GM10266 (cell line): ENCODE results near the gene NYNRIN.

Source experiments
- DNase-seq: peaks from one replicate; pipeline ENCODE4 v3.0.0; 2012; ENCODE audit errors: extremely low spot score
- CTCF ChIP-seq: IDR thresholded peaks from 2 replicates; pipeline ENCODE4 v1.5.1; 2012; ENCODE audit warnings: mild to moderate bottlenecking, low read depth; ENCODE audit not compliant: control insufficient read depth, insufficient read depth; ENCODE audit errors: missing control alignments

The NYNRIN gene

GRCh38 chr14:24430682-24431568, 32.1 kb downstream of the NYNRIN start:
- no peak for TF ChIP-seq CTCF
- DNase-seq = peak; percentile 81

- peak; percentile 90 for TF ChIP-seq CTCF
- DNase-seq = peak; percentile 91
These were observed 32.9 kb downstream of the NYNRIN start for GRCh38 chr14:24431569-24432258.

GRCh38 chr14:24432259-24433131, 33.7 kb downstream of the NYNRIN start:
- DNase-seq = no peak
- TF ChIP-seq CTCF = no peak

- DNase-seq = no peak
These were observed 35.2 kb downstream of the NYNRIN start for GRCh38 chr14:24434036-24434435.

GRCh38 chr14:24434676-24435075, 35.9 kb downstream of the NYNRIN start:
- no peak for TF ChIP-seq CTCF
- DNase-seq = no peak

More at GRCh38 chr14:24434036-24434435, 35.2 kb downstream of the NYNRIN start:
- TF ChIP-seq CTCF = no peak

GRCh38 chr14:24435192-24435810, 36.5 kb downstream of the NYNRIN start:
- DNase-seq = no peak
- TF ChIP-seq CTCF = no peak
